ENCODE data around the gene BACH2.

DNA sequence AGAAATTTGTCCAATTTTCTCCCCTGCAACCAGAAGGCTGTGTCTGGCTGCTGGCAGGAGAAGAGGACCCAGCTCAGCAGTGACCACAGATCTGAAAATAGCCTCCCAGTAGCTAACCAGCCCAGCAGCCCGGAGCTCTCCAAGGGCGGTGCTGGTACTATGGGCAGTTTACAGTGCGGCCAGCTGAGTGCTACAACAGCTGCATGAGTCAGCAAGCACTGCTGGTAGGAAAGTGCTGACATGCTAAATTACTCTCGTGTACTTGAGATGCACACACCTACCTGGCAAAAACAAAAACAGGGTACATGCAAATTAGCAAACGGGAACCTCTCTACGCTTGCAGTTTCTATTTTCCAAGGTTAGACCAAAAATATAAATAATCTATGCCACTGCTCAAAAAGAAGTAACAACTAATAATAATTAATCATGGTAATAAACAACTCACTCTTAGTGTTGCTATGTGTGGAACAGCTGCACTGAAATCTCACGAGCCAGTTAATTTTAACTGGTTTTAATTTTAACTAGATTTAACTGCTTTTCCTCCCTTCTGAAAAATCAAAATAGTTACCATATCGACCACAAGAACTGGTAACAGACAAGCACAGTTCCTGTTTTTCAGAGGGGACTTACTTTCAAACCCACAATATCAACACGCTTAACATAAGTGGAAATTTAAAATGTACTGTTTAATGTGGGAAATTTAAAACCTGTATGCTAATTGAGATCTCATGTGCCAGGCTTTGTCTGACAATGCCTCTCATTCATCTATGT is 10.8 kb downstream of the BACH2 start:
- TF ChIP-seq POLR2AphosphoS5 (IDR thresholded peaks at IDR 0.05; ENCODE audit: low read depth, low read length) (no peak), POLR2A (IDR thresholded peaks at IDR 0.05; ENCODE audit: low read depth, low read length) (no peak), TAF1 (IDR thresholded peaks at IDR 0.05; ENCODE audit: borderline replicate concordance, low read depth, low read length) (no peak)

All from GM12892 (cell line).